ACC112 (cell line): ENCODE results near the gene ADGRD1.

ENCODE experiments used
- H2AFZ ChIP-seq: fragments of 200-600 bp; sonication (generic); one replicate; pipeline ENCODE4 v1.6.0; 2017; ENCODE audit warnings: antibody characterized with exemption, low read length; ENCODE audit not compliant: unreplicated experiment
- H3K27ac ChIP-seq: fragments of 200-600 bp; sonication (generic); 2 replicates; pipeline ENCODE4 v1.5.1; 2014; ENCODE audit warnings: low read depth, mild to moderate bottlenecking, antibody characterized with exemption, low read length, moderate library complexity
- H3K27me3 ChIP-seq: fragments of 200-600 bp; sonication (generic); 2 replicates; pipeline ENCODE4 v1.6.1; 2014; ENCODE audit warnings: mild to moderate bottlenecking, antibody characterized with exemption, low read length, moderate library complexity, mixed read lengths; ENCODE audit not compliant: insufficient read depth
- H3K36me3 ChIP-seq: fragments of 200-600 bp; sonication (generic); 2 replicates; pipeline ENCODE4 v1.6.1; 2016; ENCODE audit warnings: mild to moderate bottlenecking, antibody characterized with exemption, low read length, moderate library complexity, mixed read lengths; ENCODE audit not compliant: insufficient read depth
- H3K4me1 ChIP-seq: fragments of 200-600 bp; sonication (generic); one replicate; pipeline ENCODE4 v1.6.1; 2016; ENCODE audit warnings: low read length, mixed read lengths; ENCODE audit not compliant: insufficient read depth, unreplicated experiment, control insufficient read depth
- H3K4me3 ChIP-seq: fragments of 200-600 bp; sonication (generic); 2 replicates; pipeline ENCODE4 v1.5.1; 2014; ENCODE audit warnings: mild to moderate bottlenecking, low read depth, low read length
- H3K79me2 ChIP-seq: fragments of 200-600 bp; sonication (generic); one replicate; pipeline ENCODE4 v1.6.0; 2016; ENCODE audit warnings: low read length; ENCODE audit not compliant: control insufficient read depth, unreplicated experiment, insufficient read depth

The ADGRD1 gene

DNA sequence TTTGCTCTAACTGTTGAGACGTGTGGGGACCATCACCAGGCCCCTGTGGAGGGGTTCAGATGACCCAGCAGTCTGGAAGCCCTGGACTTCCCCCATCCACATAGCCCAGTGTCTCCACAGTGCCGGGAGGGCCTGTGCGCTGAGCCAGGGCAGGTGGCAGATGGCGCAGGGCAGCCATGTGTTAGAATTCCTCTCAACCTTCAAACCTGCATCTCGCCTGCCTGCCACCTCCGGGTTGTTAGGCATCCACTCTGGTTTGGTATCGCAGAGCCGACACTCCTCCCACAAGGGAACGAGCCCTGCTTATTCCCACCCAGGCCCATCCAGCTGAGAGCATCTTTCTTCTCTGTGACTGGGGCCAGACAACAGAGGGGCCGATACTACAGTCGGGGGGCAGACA is 84.5 kb downstream of the ADGRD1 start:
- Histone ChIP-seq H2AFZ (no peak overlapping the region), H3K27me3 (no peaks in the 10 kb centered on the region), H3K4me1 (no peaks in the 10 kb centered on the region), H3K36me3 (no peaks in the 10 kb centered on the region), H3K27ac (no peak overlapping the region), H3K4me3 (no peak overlapping the region), H3K79me2 (no peaks in the 10 kb centered on the region)

DNA sequence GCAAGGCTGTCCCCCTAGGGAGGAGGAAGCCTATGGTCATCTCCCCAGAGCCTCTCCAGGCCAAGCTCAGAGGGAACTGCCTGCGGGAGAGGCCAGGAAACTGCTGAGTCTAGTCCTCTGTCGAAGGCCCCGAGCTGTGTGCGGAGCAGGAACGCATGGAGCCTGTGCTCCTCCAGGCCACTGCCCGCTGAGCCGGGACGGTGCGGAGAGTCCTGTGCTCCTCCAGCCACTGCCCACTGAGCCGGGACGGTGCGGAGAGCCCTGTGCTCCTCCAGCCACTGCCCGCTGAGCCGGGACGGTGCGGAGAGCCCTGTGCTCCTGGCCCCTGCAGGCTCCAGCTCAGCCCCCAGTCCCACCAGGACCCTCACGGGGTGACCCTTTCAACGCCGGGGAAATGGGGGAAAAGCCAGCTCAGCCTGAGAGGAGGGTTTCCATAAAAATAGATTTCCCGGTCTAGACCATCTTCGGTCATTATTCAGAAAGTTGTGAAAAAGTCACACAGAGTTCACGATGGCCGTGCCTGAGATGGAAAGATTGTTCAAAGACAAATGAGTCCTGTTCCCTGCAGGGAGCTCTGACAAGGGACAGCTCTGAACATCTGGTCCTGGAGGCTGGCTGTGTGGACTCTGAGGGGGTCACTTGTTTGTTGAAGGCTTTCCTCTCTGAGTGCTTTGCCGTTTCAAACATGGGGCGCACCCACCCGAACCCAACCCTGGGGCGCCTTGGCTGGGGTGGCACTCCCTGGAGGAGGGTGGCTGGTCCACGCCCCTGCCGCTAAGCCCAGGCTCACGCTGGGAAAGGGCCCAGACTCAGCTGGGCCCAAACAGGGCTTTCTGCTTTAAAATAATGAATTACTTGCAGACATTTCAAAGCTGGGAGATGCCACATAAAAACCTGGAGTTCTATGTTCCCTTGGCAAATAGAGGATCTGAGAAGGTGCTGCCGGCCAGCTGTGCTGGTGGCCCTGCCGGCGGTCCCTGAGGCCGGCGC is 85.5 kb downstream of the ADGRD1 start:
- H3K27me3 ChIP-seq: no peaks in the 10 kb centered on the region
- H3K4me1 ChIP-seq: no peaks in the 10 kb centered on the region
- no peaks in the 10 kb centered on the region for H3K79me2 ChIP-seq
- H3K4me3 ChIP-seq: no peak overlapping the region
- no peak overlapping the region for H2AFZ ChIP-seq
- no peak overlapping the region for H3K27ac ChIP-seq
- no peaks in the 10 kb centered on the region for H3K36me3 ChIP-seq

DNA sequence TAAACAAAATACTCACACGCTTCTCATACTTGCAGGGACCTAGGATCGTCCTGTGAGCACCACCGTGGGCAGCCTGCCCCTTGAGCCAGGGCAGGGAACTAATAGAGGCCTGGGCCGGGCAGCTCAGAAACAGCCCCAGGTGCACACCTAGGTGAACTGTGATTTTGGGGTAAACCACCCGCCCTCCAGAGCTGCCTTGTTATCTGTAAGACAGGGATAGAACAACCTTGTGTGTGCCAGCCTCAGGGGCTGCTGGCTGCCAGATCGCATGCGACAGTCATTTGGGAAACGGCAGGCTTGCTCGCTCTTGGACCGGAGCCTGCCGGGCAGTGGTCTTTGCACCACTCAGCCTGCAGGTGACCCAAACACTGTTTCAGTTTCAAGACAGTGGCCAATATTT is 86.8 kb downstream of the ADGRD1 start:
- Histone ChIP-seq H2AFZ (no peak overlapping the region), H3K4me3 (no peak overlapping the region), H3K27ac (no peak overlapping the region), H3K27me3 (no peaks in the 10 kb centered on the region), H3K79me2 (no peaks in the 10 kb centered on the region), H3K36me3 (no peaks in the 10 kb centered on the region), H3K4me1 (no peaks in the 10 kb centered on the region)

DNA sequence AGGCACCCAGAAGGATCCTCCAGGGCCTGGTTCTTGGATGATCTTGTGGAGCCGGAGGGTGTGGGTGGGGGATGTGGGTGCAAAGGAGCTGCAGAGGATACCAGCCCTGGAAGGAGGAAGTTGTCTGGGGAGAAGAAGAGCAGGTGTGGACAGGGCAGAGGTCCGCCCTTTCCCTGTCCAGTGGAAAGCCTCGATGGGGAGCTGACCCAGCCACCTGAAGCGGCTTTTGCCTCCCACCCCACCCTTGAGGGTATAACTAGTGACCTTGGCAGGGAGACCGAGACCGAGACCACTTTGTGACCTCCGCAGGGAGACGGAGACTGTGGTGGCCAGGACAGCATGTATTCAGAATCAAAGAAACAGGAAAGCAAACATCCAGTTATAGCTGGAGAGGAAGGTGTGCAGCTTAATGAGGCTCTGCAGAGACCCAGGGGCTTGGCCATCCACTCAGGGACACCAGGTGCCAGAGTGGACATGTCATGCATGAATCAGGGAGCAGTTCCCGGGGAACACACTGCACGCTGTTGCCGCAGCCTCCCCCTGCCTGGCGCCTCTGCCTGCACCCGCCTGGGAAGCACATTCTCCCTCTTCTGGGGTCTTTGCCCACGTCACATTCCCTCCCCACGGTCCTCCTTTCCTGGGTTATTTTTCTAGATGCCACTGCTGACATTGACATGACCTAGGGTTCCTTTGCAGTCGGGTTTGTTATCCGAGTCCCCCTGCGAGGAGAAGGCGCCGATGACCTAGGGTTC is 87.7 kb downstream of the ADGRD1 start:
- Histone ChIP-seq H3K4me3 (no peak overlapping the region), H3K4me1 (no peaks in the 10 kb centered on the region)

DNA sequence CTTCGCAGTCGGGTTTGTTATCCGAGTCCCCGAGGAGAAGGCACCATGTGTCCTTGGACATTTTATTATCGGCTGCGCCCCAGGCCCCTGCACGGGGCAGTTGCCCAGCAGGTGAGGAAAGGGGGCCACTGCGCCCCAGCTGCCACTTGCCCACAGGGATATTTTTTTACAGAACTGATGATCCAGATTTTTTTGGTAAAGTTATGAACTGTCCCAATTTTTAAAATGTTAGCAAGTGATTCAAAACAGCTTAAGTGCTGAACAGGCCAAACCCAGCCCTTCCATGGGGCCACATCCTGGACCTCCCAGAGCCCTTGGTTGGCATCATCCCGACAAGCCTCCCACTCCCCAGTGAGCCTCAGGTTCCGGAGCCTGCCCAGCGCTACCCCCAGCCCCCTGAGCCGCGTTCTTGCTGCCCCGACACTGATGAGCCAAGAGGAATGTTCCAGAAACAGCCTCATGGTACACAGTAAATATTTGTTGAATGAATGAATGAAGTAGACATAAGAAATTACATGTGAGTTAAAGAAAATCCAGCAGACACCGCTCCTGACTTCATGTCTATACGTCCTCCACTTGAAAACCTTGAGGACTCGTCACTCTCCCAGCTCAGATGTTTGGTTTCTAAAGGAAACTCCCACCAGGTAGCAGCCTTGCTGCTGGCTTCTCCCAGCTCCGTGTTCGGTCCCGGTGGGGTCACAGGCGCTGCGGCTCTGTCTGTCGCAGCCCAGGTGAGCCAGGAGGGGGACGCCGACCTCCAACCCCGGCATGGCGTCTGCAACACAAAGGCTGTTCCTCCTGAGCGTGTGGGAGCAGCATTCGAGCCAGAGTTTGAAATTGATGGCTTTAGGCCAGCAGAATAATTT is 88.5 kb downstream of the ADGRD1 start:
- Histone ChIP-seq H3K27ac (no peak overlapping the region), H3K4me1 (no peaks in the 10 kb centered on the region), H3K79me2 (no peaks in the 10 kb centered on the region), H3K4me3 (no peak overlapping the region), H3K36me3 (no peaks in the 10 kb centered on the region), H3K27me3 (no peaks in the 10 kb centered on the region), H2AFZ (no peak overlapping the region)

More for the DNA sequence above, 87.7 kb downstream of the ADGRD1 start:
- Histone ChIP-seq H3K27me3 (no peaks in the 10 kb centered on the region), H3K36me3 (no peaks in the 10 kb centered on the region), H2AFZ (no peak overlapping the region), H3K27ac (no peak overlapping the region), H3K79me2 (no peaks in the 10 kb centered on the region)

DNA sequence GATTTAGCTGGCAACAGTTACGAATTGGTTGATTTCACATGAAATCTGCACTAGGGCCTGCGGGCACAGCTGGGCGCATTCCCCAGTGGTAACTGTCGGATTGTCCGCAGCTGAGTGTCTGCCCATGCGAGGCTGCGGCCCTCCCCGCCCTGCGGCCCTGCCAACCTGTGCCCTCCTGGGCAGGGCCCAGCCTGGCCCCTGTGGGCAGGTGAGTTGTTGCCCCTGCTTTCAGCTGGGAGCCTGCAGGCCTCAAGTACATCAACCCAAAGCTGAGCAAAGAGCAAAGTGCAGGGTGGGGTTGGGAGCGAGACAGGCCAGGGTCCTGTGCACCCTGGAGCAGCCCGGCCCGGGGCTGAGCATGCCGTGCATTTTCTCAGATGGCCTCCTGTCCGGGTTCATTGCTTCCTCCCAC is 89.1 kb downstream of the ADGRD1 start:
- H3K79me2 ChIP-seq: no peaks in the 10 kb centered on the region
- H3K27ac ChIP-seq: no peak overlapping the region
- H3K4me1 ChIP-seq: no peaks in the 10 kb centered on the region
- H3K4me3 ChIP-seq: no peak overlapping the region
- H3K36me3 ChIP-seq: no peaks in the 10 kb centered on the region
- no peak overlapping the region for H2AFZ ChIP-seq
- no peaks in the 10 kb centered on the region for H3K27me3 ChIP-seq

DNA sequence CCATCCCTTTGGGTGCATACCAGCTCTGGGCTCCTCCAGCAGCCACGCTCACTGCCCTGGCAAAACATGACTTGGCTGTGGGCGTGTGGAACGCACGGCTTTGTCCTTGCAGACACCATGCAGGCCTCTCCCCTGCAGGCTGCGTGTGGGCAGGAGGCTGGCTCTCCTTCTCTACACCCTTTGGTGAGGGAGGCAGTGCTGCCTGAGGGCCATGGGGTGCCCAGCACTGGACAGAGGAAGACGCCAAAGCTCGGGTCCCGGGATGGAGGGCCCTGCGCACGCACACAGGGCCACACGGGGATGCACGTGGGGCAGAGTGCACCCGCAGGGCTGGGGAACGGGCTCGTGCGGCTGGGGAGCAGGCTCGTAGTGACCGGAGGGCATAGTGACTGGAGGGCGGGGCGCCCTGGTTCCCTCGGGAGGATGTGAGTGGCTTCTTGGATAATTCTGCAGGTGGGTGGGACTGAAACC is 89.7 kb downstream of the ADGRD1 start:
- no peak overlapping the region for H2AFZ ChIP-seq
- no peaks in the 10 kb centered on the region for H3K27me3 ChIP-seq
- no peaks in the 10 kb centered on the region for H3K36me3 ChIP-seq
- no peaks in the 10 kb centered on the region for H3K79me2 ChIP-seq
- no peak overlapping the region for H3K27ac ChIP-seq
- H3K4me3 ChIP-seq: no peak overlapping the region
- no peaks in the 10 kb centered on the region for H3K4me1 ChIP-seq

DNA sequence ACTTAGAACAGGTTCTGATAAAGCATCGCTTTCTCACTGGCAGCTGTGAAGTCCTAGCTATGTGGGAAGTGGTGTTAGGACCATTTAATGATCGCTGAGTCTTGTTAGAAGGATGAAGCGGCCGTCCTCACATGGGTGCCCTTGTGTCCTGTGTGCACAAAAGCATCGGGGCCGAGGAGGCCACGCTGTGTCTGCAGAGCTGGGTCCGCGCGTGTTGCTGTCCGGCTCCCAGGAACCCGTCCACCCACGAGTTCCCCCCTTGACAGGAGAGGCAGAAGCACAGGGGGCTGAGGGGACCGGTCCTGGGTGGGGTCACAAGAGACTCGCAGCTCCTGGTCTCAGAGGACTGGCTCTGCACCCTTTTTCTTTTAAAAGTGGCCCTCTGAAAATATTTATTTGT is 90.4 kb downstream of the ADGRD1 start:
- Histone ChIP-seq H3K4me3 (no peak overlapping the region), H3K27me3 (no peaks in the 10 kb centered on the region), H3K4me1 (no peaks in the 10 kb centered on the region)

DNA sequence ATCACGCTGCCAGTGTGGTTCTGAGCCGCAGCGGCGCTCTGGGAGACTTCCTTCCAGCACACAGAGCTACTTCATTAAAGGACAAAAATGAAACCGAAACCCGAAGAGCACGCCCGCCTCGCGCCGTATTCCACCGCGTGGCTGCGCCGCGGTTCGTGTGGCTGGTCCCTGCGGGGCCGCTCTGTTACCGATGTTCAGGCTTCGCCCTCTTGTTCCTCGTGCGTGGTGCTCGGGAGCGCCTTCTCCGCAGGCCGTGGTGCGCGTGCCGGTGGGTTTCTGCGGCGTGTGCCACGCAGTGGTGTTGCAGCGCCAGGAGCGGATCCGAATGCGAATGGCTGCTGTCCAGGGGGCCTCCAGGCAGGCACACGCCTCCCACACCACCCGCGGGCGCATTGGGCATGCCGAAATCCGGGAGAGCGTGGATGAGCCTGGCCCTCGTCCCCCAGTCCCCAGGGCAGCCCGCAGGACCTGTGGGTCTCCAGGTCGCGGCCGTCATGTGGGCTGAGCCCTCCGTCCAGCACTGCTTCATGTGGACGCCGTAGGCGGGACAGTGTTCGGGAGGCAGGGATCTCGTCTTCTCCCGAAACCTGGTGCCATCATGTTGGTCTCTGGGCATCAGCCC is 91.2 kb downstream of the ADGRD1 start:
- Histone ChIP-seq H3K36me3 (no peaks in the 10 kb centered on the region), H3K4me1 (no peaks in the 10 kb centered on the region), H3K79me2 (no peaks in the 10 kb centered on the region), H3K4me3 (no peak overlapping the region), H3K27me3 (no peaks in the 10 kb centered on the region), H3K27ac (no peak overlapping the region), H2AFZ (no peak overlapping the region)

More for the DNA sequence above, 90.4 kb downstream of the ADGRD1 start:
- H2AFZ ChIP-seq: no peak overlapping the region
- H3K27ac ChIP-seq: no peak overlapping the region
- no peaks in the 10 kb centered on the region for H3K79me2 ChIP-seq
- no peaks in the 10 kb centered on the region for H3K36me3 ChIP-seq
